Measurements from ENCODE around the gene RNF38.

DNA sequence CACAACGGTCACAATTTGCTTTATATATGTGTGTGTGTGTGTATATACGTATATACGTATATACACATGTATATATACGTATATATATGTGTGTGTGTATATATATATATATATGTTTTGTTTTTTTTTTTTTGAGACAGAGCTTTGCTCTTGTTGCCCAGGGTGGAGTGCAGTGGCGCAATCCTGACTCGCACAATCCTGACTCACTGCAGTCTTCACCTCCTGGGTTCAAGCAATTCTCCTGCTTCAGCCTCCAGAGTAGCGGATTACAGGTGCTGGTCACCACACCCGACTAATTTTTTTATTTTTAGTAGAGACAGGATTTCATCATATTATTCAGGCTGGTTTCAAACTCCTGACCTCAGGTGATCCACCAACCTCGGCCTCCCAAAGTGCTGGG lies 3.1 kb downstream of the RNF38 start:
- no peak for TF ChIP-seq POLR2A (IDR thresholded peaks at IDR 0.05)
- TF ChIP-seq, protein P1, sequence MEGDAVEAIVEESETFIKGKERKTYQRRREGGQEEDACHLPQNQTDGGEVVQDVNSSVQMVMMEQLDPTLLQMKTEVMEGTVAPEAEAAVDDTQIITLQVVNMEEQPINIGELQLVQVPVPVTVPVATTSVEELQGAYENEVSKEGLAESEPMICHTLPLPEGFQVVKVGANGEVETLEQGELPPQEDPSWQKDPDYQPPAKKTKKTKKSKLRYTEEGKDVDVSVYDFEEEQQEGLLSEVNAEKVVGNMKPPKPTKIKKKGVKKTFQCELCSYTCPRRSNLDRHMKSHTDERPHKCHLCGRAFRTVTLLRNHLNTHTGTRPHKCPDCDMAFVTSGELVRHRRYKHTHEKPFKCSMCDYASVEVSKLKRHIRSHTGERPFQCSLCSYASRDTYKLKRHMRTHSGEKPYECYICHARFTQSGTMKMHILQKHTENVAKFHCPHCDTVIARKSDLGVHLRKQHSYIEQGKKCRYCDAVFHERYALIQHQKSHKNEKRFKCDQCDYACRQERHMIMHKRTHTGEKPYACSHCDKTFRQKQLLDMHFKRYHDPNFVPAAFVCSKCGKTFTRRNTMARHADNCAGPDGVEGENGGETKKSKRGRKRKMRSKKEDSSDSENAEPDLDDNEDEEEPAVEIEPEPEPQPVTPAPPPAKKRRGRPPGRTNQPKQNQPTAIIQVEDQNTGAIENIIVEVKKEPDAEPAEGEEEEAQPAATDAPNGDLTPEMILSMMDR (IDR thresholded peaks at IDR 0.05): no peak

Measured in uterus (tissue), 2 donors.